Endothelial cell of umbilical vein (primary cell): Measurements from ENCODE around the gene MIPEP. TPM values are rescaled to one million over a fixed set of nuclear protein-coding genes. Genes with fewer than 3 reads are reported as not detected.

ENCODE experiments used
- BruUV-seq: library from RNA; stranded (reverse); fragments of 400-500 nt; replicated peaks from 2 replicates; lab custom pipeline; 2021; lab: Mats Ljungman, UMichigan
- CTCF ChIA-PET: fragments of 300-600, 350-600 bp; sonication (Branson Sonifier 250); formaldehyde crosslinking; loops from one replicate; lab custom pipeline; 2021; ENCODE audit warnings: antibody characterized with exemption, inconsistent platforms; lab: Charles Lee
- POLR2A ChIA-PET: fragments of 300-600, 350-600 bp; sonication (Branson Sonifier 250); formaldehyde crosslinking; loops from one replicate; lab custom pipeline; 2021; ENCODE audit warnings: antibody characterized with exemption, inconsistent platforms; lab: Charles Lee
- DNase-seq: peaks from one replicate; pipeline ENCODE4 v3.0.0-alpha.2; 2011; ENCODE audit warnings: low read depth, low spot score
- FAIRE-seq: peaks from 2 replicates; lab custom pipeline; 2011; peaks lifted over from hg19 to GRCh38; lab: Jason Lieb, UNC
- H2AFZ ChIP-seq: 2 replicates; pipeline ENCODE4 v1.6.0; 2012; ENCODE audit warnings: low read depth, low read length, control low read depth, inconsistent platforms
- H3K27ac ChIP-seq: 2 replicates; pipeline ENCODE4 v1.5.1; 2011; ENCODE audit warnings: low read depth, mild to moderate bottlenecking, control low read depth, low read length, moderate library complexity; ENCODE audit not compliant: insufficient read depth
- H3K27me3 ChIP-seq, 2 experiments: 2 replicates each; pipeline versions ENCODE4 v1.6.0 to v1.6.1; 2011; ENCODE audit warnings: low read length in 2 of 2, mixed read lengths in 1 of 2; ENCODE audit not compliant: control insufficient read depth in 2 of 2, insufficient read depth in 2 of 2
- H3K36me3 ChIP-seq, 2 experiments: 2 replicates in 1 of 2; 3 replicates in 1 of 2; pipeline ENCODE4 v1.5.1; 2011; ENCODE audit warnings: low read length in 2 of 2, mild to moderate bottlenecking in 1 of 2, moderate library complexity in 1 of 2; ENCODE audit not compliant: control insufficient read depth in 2 of 2, insufficient read depth in 2 of 2; ENCODE audit errors: extremely low read depth in 1 of 2
- H3K4me1 ChIP-seq: 3 replicates; pipeline ENCODE4 v1.5.1; 2011; ENCODE audit warnings: mild to moderate bottlenecking, low read length; ENCODE audit not compliant: control insufficient read depth, insufficient read depth; ENCODE audit errors: extremely low read depth
- H3K4me2 ChIP-seq: 2 replicates; pipeline ENCODE4 v1.6.1; 2011; ENCODE audit warnings: low read length, control low read depth, mixed read lengths; ENCODE audit not compliant: insufficient read depth
- H3K4me3 ChIP-seq, 3 experiments: fragments of 200-600 bp in 1 of 3; sonication (generic), shearing (Covaris generic) in 1 of 3; replicated peaks in 1 of 3; 2 replicates each; pipeline ENCODE4 v1.5.1; 2011 to 2016; ENCODE audit warnings: control low read depth in 3 of 3, low read length in 3 of 3, mild to moderate bottlenecking in 2 of 3, inconsistent platforms in 1 of 3, low read depth in 1 of 3, moderate library complexity in 1 of 3; ENCODE audit not compliant: insufficient read depth in 1 of 3
- H3K79me2 ChIP-seq: 2 replicates; pipeline ENCODE4 v1.6.0; 2012; ENCODE audit warnings: low read length, inconsistent platforms; ENCODE audit not compliant: control insufficient read depth, insufficient read depth
- H3K9ac ChIP-seq: replicated peaks from 2 replicates; pipeline ENCODE3; 2011; ENCODE audit warnings: low read length, control low read depth; ENCODE audit not compliant: insufficient read depth; ENCODE audit errors: extremely low read depth
- H3K9me1 ChIP-seq: replicated peaks from 3 replicates; pipeline ENCODE4 v1.6.0; 2011; ENCODE audit warnings: mild to moderate bottlenecking, low read length; ENCODE audit not compliant: control insufficient read depth, insufficient read depth; ENCODE audit errors: extremely low read depth
- H3K9me3 ChIP-seq: replicated peaks from 2 replicates; pipeline ENCODE4 v1.5.1; 2012; ENCODE audit warnings: low read length, inconsistent platforms; ENCODE audit not compliant: control insufficient read depth, insufficient read depth
- H4K20me1 ChIP-seq: replicated peaks from 2 replicates; pipeline ENCODE3; 2011; ENCODE audit warnings: mild to moderate bottlenecking, low read length; ENCODE audit not compliant: control insufficient read depth, insufficient read depth; ENCODE audit errors: extremely low read depth
- CTCF ChIP-seq, 2 donors: IDR thresholded peaks; 1 replicate in 1 of 2; 2 replicates in 1 of 2; pipeline ENCODE4 v1.5.1; 2011; ENCODE audit warnings: low read length in 2 of 2, mild to moderate bottlenecking in 2 of 2, moderate library complexity in 2 of 2, control low read depth in 1 of 2, inconsistent platforms in 1 of 2, low read depth in 1 of 2; ENCODE audit not compliant: insufficient read depth in 1 of 2; ENCODE audit errors: extremely low read depth in 1 of 2
- EZH2 ChIP-seq: IDR thresholded peaks from 2 replicates; pipeline ENCODE4 v1.6.1; 2012; ENCODE audit warnings: borderline replicate concordance, low read depth, mild to moderate bottlenecking, moderate library complexity, low read length, inconsistent platforms; ENCODE audit not compliant: severe bottlenecking
- FOS ChIP-seq: IDR thresholded peaks from 2 replicates; pipeline ENCODE4 v1.6.1; 2011; ENCODE audit warnings: mild to moderate bottlenecking, low read length, moderate library complexity, borderline replicate concordance; ENCODE audit not compliant: insufficient read depth
- GATA2 ChIP-seq: IDR thresholded peaks from 2 replicates; pipeline ENCODE4 v1.7.0; 2011; ENCODE audit warnings: low read depth, mild to moderate bottlenecking, moderate library complexity, mixed read lengths, low read length; ENCODE audit not compliant: insufficient read length, insufficient read depth
- JUN ChIP-seq: IDR thresholded peaks from 2 replicates; pipeline ENCODE4 v1.6.1; 2011; ENCODE audit warnings: borderline replicate concordance, low read depth; ENCODE audit not compliant: insufficient read length, insufficient read depth
- MYC ChIP-seq: IDR thresholded peaks from one replicate; pipeline ENCODE4 v1.6.1; 2011; ENCODE audit warnings: mild to moderate bottlenecking, low read depth, low read length
- POLR2A ChIP-seq: IDR thresholded peaks from 2 replicates; pipeline ENCODE4 v1.6.1; 2012; ENCODE audit warnings: low read depth, mild to moderate bottlenecking, control low read depth, low read length
- POLR2AphosphoS5 ChIP-seq: IDR thresholded peaks from 2 replicates; pipeline ENCODE4 v1.6.1; 2012; ENCODE audit warnings: low read depth, mild to moderate bottlenecking, control low read depth, low read length, moderate library complexity; ENCODE audit not compliant: insufficient read depth
- dilution Hi-C: fragments of 300-500 bp; cut with MboI; formaldehyde crosslinking; loops from one replicate; pipeline ENCODE4 v1.15.0; 2019; ENCODE audit warnings: low sequenced_read_pairs; ENCODE audit not compliant: extremely low pct_ligation_motif_present
- intact Hi-C: fragments of 100-400 bp; cut with micrococcal nuclease; formaldehyde crosslinking; loops from one replicate; pipeline ENCODE4 v1.10.0; 2022
- polyA plus RNA-seq, 4 experiments: library from polyadenylated mRNA; depleted of rRNA in 3 of 4; stranded (reverse) in 3 of 4; unstranded in 1 of 4; fragments of >200 nt; gene quantifications; 2 replicates each; pipeline versions ENCODE4 v1.2.1 to v1.2.3, GENCODE V29; 2011 to 2012; ENCODE audit warnings: missing spikeins in 1 of 4
- total RNA-seq: library from RNA; stranded (reverse); gene quantifications from 2 replicates; pipeline ENCODE4 v1.2.3, GENCODE V29; 2021
- TF ChIP-seq, protein P1 (sequence below): IDR thresholded peaks from 2 replicates; pipeline ENCODE4 v1.6.1; 2011; ENCODE audit not compliant: insufficient read depth, insufficient read length

MIPEP gene
- total and polyA plus RNA-seq, 2 donors (not counting 3 experiments of a cell fraction or from before 2014, with no cell fraction given), result 12.4 to 19.2 TPM

DNA sequence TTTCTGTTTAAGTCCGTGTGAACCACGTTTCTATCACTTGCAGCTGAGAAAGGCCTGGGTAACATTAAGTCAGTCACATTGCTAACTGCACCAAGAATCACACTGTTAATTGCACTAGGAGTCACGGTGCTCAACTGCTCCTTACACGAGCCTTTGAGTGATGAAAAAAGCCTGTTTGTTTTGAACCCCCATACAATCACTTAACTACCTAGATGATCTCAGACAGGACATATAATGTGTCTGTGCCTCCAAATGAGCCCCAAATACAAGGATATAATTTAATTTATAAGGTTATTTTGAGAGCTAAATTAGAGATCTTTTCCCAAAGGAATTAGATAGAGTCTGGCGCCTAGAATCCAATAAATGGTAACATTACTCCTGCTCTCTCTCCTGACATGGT, 84.1 kb downstream of the MIPEP start:
- BruUV-seq, result no TSS peak
- Histone ChIP-seq H3K9me1 (no peaks in the 10 kb centered on the region), H3K27ac (no peak overlapping the region), H3K4me2 (no peak overlapping the region), H3K27me3 (no peaks in the 10 kb centered on the region), H3K4me1 (no peaks in the 10 kb centered on the region), H3K79me2 (no peaks in the 10 kb centered on the region), H3K36me3 (no peaks in the 10 kb centered on the region), H4K20me1 (no peaks in the 10 kb centered on the region), H2AFZ (no peak overlapping the region), H3K4me3 (no peak overlapping the region), H3K9ac (no peak overlapping the region), H3K9me3 (no peaks in the 10 kb centered on the region)
- intact Hi-C loops (no loop called here), dilution Hi-C loops (no loop called here)
- FAIRE-seq (no peak), DNase-seq (no peak)
- ChIA-PET POLR2A (no interaction called here), CTCF (no interaction called here)
- TF ChIP-seq JUN (no peak), POLR2AphosphoS5 (no peak), MYC (no peak), EZH2 (no peak), GATA2 (no peak), FOS (no peak), POLR2A (no peak), CTCF (IDR thresholded peaks at IDR 0.05; ENCODE audit: extremely low read depth in 1 of 2, insufficient read depth in 1 of 2, low read depth in 1 of 2, low read length in 2 of 2) (no peak)
- TF ChIP-seq, protein P1, sequence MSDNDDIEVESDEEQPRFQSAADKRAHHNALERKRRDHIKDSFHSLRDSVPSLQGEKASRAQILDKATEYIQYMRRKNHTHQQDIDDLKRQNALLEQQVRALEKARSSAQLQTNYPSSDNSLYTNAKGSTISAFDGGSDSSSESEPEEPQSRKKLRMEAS, result no peak
